ENCODE results near the gene SPOCD1. TPM values are rescaled to one million over a fixed set of nuclear protein-coding genes. Genes with fewer than 3 reads are reported as not detected.

The SPOCD1 gene
- polyA plus RNA-seq, 1 of the 3 experiments (the other 2 are of a cell fraction), result 10.7 TPM

GRCh38 chr1:31857863-31858262 lies 42.0 kb upstream of the SPOCD1 start (continued):
- no peak for TF ChIP-seq REST (IDR thresholded peaks at IDR 0.05; ENCODE audit: low read depth, low read length)
- no peak for TF ChIP-seq EZH2phosphoT487 (IDR thresholded peaks at IDR 0.05; ENCODE audit: borderline replicate concordance, low read depth)
- TF ChIP-seq TAF1 (IDR thresholded peaks at IDR 0.05; ENCODE audit: borderline replicate concordance, low read depth, low read length), result no peak
- no peak for TF ChIP-seq FOXM1 (IDR thresholded peaks at IDR 0.05; ENCODE audit: low read depth)
- no peak for TF ChIP-seq SIN3A (IDR thresholded peaks at IDR 0.05; ENCODE audit: borderline replicate concordance, low read depth, low read length)

- CTCF ChIA-PET, result no interaction called here
- peak overlapping the region; percentile 90 for H2AFZ ChIP-seq (ENCODE audit: low read depth)
- H3F3A ChIP-seq (replicated peaks; ENCODE audit: insufficient read depth), result no peaks in the 10 kb centered on the region
- 87% methylated on average over 6 of the region's 6 CpGs for WGBS (ENCODE audit: low lambda C conversion rate)
- H3K27me3 ChIP-seq (ENCODE audit: insufficient read depth), result no peaks in the 10 kb centered on the region
- H3K4me1 ChIP-seq (ENCODE audit: control insufficient read depth in 1 of 2, insufficient read depth in 2 of 2, low read depth in 1 of 2, low read length in 1 of 2), result no peaks in the 10 kb centered on the region
- H3K27ac ChIP-seq (ENCODE audit: low read depth in 2 of 2, low read length in 1 of 2), result no peak overlapping the region
- no peaks in the 10 kb centered on the region for H3K79me2 ChIP-seq (ENCODE audit: insufficient read depth)
- no peak overlapping the region for H3K4me2 ChIP-seq
- H3K9me3 ChIP-seq, result no peaks in the 10 kb centered on the region
- H3K36me3 ChIP-seq (replicated peaks in 1 of 2; ENCODE audit: control insufficient read depth in 1 of 2, insufficient read depth in 2 of 2, low read length in 1 of 2), result no peaks in the 10 kb centered on the region
- POLR2A ChIA-PET, result no interaction called here
- DNase-seq, result no peak
- H3K9ac ChIP-seq, result no peak overlapping the region
- H4K20me1 ChIP-seq (ENCODE audit: insufficient read depth), result no peaks in the 10 kb centered on the region
- no peaks in the 10 kb centered on the region for H3K9me2 ChIP-seq
- TF ChIP-seq CHD2 (IDR thresholded peaks at IDR 0.05; ENCODE audit: low read length, partially characterized antibody) (no peak), NRF1 (IDR thresholded peaks at IDR 0.05; ENCODE audit: low read depth, low read length) (no peak), TAF1 (IDR thresholded peaks at IDR 0.05; ENCODE audit: borderline replicate concordance, low read depth, low read length) (no peak), JUND (IDR thresholded peaks at IDR 0.05) (no peak), USF2 (IDR thresholded peaks at IDR 0.05; ENCODE audit: borderline replicate concordance, low read depth, low read length) (no peak), MXI1 (IDR thresholded peaks at IDR 0.05; ENCODE audit: low read depth, low read length) (no peak), FOXM1 (IDR thresholded peaks at IDR 0.05; ENCODE audit: low read depth) (no peak), NFIC (IDR thresholded peaks at IDR 0.05; ENCODE audit: borderline replicate concordance) (no peak), ELF1 (IDR thresholded peaks at IDR 0.05) (no peak), PBX3 (IDR thresholded peaks at IDR 0.05) (no peak), USF1 (IDR thresholded peaks at IDR 0.05; ENCODE audit: borderline replicate concordance, low read depth) (no peak)
- H3K4me3 ChIP-seq (ENCODE audit: low read depth in 2 of 2, low read length in 1 of 2), result no peak overlapping the region
Measured at GRCh38 chr1:31856140-31856539, 40.3 kb upstream of the SPOCD1 start.

Measured in SK-N-SH (cell line).